Hepatic stellate cell (primary cell): ENCODE data around the gene IGFBP4.

Experiments
- DNase-seq: peaks from one replicate; pipeline ENCODE4 v3.0.0; 2011; ENCODE audit warnings: low spot score

Gene IGFBP4

GRCh38 chr17:40490289-40490853 lies 47.1 kb downstream of the IGFBP4 start:
- peak; percentile 72 for DNase-seq

- DNase-seq = no peak
Observed at GRCh38 chr17:40490982-40491381, 47.7 kb downstream of the IGFBP4 start.

GRCh38 chr17:40491486-40491885 lies 48.2 kb downstream of the IGFBP4 start:
- DNase-seq = no peak

- no peak for DNase-seq
Observed at GRCh38 chr17:40493697-40494096, 50.4 kb downstream of the IGFBP4 start.

- no peak for DNase-seq
Observed at GRCh38 chr17:40495140-40495539, 51.9 kb downstream of the IGFBP4 start.

GRCh38 chr17:40496170-40496569 lies 52.9 kb downstream of the IGFBP4 start:
- DNase-seq = no peak

- DNase-seq = no peak
Observed at GRCh38 chr17:40496634-40497420, 53.6 kb downstream of the IGFBP4 start.

- no peak for DNase-seq
Observed at GRCh38 chr17:40497695-40498094, 54.4 kb downstream of the IGFBP4 start.

GRCh38 chr17:40498281-40499084 lies 55.2 kb downstream of the IGFBP4 start:
- DNase-seq = no peak

- DNase-seq = peak; percentile 80
Observed at GRCh38 chr17:40499551-40500189, 56.4 kb downstream of the IGFBP4 start.

GRCh38 chr17:40500190-40500589 lies 56.9 kb downstream of the IGFBP4 start:
- no peak for DNase-seq

GRCh38 chr17:40500709-40501108 lies 57.5 kb downstream of the IGFBP4 start:
- DNase-seq = no peak

- no peak for DNase-seq
Observed at GRCh38 chr17:40501499-40501911, 58.3 kb downstream of the IGFBP4 start, which contains the start of gene TNS4. TSS of gene TNS4 (minus strand) at chr17:40501623. CDS start at chr17:40496425, 5,198 bp downstream.

GRCh38 chr17:40502716-40503115 lies 59.5 kb downstream of the IGFBP4 start:
- no peak for DNase-seq

GRCh38 chr17:40503154-40503553 lies 59.9 kb downstream of the IGFBP4 start:
- no peak for DNase-seq

GRCh38 chr17:40506786-40507185 lies 63.5 kb downstream of the IGFBP4 start:
- DNase-seq = no peak
